ENCODE results near the gene EHD1.
A peak's percentile ranks its signal among the peaks of the same experiment; 100 is the strongest.

The EHD1 gene

DNA sequence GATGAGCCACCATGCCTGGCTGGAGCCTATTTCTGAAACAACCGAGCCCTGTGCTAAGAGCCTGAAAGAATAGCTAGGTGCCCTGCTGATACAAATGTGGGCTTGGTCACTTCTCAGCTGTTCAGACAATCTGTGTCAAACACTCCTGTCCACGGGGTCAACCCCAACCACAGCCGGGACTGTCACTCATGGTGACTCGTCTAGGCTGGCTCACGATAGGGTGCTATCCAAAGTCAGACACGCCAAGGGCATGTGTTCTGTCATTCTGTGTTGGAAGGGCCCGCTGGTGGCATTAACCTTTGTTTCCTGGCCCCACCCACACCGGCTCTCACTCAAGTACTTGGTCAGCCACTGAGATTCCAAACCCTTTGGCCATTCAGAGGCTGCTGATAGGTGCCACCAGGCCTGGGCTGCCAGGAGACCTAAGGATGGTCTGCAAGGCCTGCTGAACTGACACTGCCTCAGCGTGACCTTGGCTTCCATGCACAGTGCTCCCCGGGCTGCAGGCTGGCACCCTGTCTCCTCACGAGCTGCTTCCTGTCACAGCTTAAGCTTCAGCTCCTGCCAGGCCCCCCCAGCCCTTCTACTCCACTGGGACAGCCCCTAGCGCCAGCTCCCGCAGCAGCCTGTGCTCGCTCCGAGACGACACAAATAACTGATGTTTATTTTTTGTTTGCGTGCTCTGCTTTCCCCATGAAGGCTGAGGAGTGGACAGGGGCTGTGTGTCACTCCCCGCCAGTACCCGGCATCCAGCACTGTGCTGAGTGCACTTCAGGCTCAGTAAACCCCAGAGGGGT lies 19.8 kb downstream of the EHD1 start:
- DNase-seq (ENCODE audit: low read depth in 2 of 2): no peak
- H3K4me3 ChIP-seq (replicated peaks in 1 of 2; ENCODE audit: low read depth in 2 of 2, low read length in 2 of 2): no peak overlapping the region

DNA sequence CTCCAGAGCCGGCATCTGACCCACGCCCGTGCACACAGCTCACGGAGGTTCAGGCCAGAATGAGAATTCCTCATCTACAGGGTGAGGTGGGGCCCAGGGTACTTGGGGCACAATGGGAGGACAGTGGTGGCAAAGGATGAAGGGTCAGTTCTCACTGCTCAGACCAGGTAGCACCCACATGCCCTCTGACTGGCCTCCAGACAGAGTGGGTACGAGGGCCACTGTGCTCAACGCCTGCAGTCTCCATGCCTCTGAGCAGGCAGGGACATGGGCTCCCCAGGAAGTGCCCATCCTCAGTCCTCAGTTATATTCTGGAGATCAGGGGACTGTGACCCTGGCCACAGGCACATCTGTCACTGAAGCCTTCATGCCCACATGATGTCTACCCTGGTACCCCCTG lies 20.9 kb downstream of the EHD1 start:
- no peak overlapping the region for H3K4me3 ChIP-seq (replicated peaks in 1 of 2; ENCODE audit: low read depth in 2 of 2, low read length in 2 of 2)
- no peak for DNase-seq (ENCODE audit: low read depth in 2 of 2)
- TF ChIP-seq, protein P1, sequence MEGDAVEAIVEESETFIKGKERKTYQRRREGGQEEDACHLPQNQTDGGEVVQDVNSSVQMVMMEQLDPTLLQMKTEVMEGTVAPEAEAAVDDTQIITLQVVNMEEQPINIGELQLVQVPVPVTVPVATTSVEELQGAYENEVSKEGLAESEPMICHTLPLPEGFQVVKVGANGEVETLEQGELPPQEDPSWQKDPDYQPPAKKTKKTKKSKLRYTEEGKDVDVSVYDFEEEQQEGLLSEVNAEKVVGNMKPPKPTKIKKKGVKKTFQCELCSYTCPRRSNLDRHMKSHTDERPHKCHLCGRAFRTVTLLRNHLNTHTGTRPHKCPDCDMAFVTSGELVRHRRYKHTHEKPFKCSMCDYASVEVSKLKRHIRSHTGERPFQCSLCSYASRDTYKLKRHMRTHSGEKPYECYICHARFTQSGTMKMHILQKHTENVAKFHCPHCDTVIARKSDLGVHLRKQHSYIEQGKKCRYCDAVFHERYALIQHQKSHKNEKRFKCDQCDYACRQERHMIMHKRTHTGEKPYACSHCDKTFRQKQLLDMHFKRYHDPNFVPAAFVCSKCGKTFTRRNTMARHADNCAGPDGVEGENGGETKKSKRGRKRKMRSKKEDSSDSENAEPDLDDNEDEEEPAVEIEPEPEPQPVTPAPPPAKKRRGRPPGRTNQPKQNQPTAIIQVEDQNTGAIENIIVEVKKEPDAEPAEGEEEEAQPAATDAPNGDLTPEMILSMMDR (IDR thresholded peaks at IDR 0.05; ENCODE audit: low read depth, low read length): no peak

More for the DNA sequence above, 19.8 kb downstream of the EHD1 start:
- TF ChIP-seq, protein P1 (IDR thresholded peaks at IDR 0.05; ENCODE audit: low read depth, low read length): no peak

DNA sequence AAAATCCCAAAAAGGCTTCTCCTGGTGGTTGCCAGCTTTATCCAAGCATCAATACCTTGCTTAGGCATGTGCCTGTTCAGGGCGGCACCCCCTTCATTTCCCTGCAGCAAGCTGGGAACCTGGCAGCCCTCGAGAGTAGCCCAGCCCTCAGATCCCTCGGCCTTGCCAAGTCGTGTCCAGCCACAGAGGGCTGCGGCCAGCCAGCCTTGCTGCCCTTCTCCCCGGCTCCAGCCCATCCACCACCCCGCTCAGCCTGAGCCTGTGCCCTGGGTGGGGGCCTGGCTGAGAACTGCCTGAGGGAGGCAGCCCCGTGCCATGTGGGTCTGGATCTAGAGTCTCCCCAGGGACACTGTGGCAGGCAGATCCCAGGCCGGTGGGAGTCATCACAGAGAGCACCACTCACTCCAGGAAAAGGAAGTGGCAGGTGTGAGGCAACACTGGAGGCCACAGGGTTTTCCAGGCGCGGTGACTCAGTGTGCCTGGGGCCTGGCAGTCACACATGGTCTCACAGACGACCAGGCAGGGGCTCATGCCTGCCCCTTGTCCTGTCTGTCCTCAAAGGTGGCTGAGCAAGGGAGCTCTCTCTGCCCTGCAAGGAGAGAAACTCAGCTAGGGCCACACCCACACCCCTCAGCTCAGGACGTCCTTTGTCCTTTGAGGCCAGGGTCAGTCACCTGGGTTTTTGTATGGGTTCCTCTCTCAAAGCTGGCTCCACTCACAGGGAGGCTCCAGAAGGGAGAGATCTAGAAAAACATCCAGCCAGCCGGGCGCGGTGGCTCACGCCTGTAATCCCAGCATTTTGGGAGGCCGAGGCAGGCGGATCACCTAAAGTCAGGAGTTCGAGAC lies 21.8 kb downstream of the EHD1 start:
- DNase-seq (ENCODE audit: low read depth in 2 of 2): peak; percentile 64 to 94
- H3K4me3 ChIP-seq (replicated peaks in 1 of 2; ENCODE audit: low read depth in 2 of 2, low read length in 2 of 2): no peak overlapping the region
- TF ChIP-seq, protein P1 (IDR thresholded peaks at IDR 0.05; ENCODE audit: low read depth, low read length): peak; percentile 2

DNA sequence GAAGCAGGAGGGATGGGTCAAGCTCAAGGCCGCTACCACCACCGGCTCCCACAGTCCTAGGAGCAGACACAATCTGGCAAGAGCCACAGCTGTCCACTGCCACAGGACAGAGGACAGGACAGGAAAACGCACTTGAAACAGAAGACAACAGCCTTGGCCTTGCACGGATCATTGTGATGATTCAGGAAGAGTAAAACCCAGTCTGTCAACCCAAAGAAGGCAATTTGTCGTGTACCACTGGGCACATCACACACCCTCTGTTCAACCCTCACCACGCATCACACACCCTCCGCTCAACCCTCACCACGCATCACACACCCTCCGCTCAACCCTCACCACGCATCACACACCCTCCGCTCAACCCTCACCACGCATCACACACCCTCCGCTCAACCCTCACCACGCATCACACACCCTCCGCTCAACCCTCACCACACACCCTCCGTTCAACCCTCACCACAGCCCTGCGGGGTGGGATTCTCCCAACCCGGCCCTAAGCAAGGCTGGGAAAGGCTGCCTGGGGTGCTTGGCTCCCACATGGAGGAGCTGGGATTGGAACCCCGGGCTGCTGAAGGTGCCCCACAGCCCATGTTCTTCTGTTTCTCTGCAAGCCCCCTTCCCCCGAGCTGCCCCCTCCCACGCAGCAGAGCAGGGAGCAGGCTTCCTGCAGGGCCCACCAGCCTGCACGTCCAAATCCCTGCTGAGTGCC lies 22.7 kb downstream of the EHD1 start:
- H3K4me3 ChIP-seq (replicated peaks in 1 of 2; ENCODE audit: low read depth in 2 of 2, low read length in 2 of 2): no peak overlapping the region
- no peak for DNase-seq (ENCODE audit: low read depth in 2 of 2)
- TF ChIP-seq, protein P1 (IDR thresholded peaks at IDR 0.05; ENCODE audit: low read depth, low read length): no peak

DNA sequence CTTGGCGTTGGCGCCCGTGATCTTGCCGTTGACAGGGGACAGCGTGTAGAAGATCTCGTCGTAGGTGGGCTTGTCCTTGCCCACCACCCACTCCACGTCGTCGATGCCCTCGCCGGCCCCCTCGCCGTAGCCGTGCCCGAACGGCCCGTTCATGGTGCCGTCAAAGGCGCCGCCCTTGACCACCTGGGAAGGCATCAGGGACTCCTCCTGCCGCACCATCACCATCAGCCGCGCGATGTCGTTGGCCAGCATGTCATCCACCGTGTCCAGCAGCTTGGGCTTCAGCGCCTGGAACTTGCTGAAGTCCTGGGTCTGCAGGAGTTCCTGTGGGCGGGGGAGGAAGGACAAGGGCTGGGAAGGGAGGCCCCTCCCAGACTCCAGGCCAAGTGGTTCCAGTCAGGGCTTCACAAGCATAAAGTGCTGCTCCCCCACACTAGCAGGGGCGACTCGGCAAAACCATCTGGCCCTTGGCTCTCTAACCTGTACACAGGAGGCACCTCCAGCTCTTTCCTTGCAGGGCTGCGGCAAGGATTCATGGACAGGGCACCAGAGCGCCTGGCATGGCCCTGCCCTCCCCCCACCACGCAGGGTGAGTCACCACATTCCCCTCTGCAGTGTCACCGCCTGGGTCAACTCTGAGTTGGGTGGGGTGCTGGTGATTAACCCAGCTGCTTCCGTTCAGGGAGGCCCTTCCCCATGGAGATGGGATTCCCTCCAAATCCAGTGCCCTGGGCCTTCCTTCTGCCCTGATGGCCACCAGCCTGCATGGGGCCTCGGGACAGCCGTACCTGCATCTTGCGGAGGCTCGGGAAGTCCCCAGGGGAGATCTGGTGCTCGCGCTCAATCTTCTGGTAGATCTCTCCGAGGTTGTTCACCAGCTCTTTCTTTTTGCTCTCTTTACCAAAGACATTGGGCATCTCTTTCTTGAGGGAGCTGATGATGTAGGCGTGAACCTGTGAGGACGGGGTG lies 23.6 kb downstream of the EHD1 start:
- TF ChIP-seq, protein P1 (IDR thresholded peaks at IDR 0.05; ENCODE audit: low read depth, low read length): no peak
- H3K4me3 ChIP-seq (replicated peaks in 1 of 2; ENCODE audit: low read depth in 2 of 2, low read length in 2 of 2): no peak overlapping the region
- DNase-seq (ENCODE audit: low read depth in 2 of 2): peak; percentile 89 to 95

DNA sequence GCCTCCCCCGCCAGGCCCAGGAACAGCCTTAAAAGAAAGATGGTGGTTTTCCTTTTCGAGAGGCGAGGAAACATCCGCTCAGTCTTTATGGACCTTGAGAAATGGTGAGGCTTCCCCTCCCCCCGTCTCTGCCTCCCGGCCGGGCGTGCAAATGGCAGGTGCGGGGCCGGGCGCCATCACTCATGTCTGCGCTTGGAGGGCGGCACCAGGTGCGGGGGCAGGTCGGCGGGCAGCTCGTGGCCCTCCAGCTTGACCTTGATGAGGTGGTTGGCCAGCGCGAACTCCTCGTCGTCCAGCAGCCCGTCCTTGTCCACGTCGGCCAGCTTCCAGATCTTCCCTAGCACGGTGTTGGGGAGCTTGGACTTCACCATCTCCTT lies 24.3 kb downstream of the EHD1 start:
- H3K4me3 ChIP-seq (replicated peaks in 1 of 2; ENCODE audit: low read depth in 2 of 2, low read length in 2 of 2): no peak overlapping the region

More for the DNA sequence above, 24.3 kb downstream of the EHD1 start:
- DNase-seq (ENCODE audit: low read depth in 2 of 2): no peak
- TF ChIP-seq, protein P1 (IDR thresholded peaks at IDR 0.05; ENCODE audit: low read depth, low read length): no peak
